GM12878 (cell line): ENCODE results near the gene TMCC3. TPM values are rescaled to one million over a fixed set of nuclear protein-coding genes. Genes with fewer than 3 reads are reported as not detected.

Source experiments
- ATAC-seq: fragments of 200-7000 bp; cut with Tn5 transposase; 3 replicates; pipeline ENCODE4 v1.9.1; 2020; ENCODE audit warnings: mild to moderate bottlenecking, moderate library complexity
- BruUV-seq: library from RNA; stranded (reverse); fragments of 400-500 nt; replicated peaks from 2 replicates; lab custom pipeline; 2021; lab: Mats Ljungman, UMichigan
- CTCF ChIA-PET: fragments of 300-600 bp; sonication (Branson Sonifier 250); formaldehyde crosslinking; extraction: SDS; loops from one replicate; lab custom pipeline; 2021; ENCODE audit warnings: inconsistent platforms; lab: Yijun Ruan, JAX
- POLR2A ChIA-PET: fragments of 350-600 bp; formaldehyde crosslinking; extraction: SDS; loops from one replicate; lab custom pipeline; 2021; ENCODE audit warnings: inconsistent platforms; lab: Charles Lee
- RAD21 ChIA-PET: fragments of 300-600 bp; sonication (Branson Sonifier 250); formaldehyde crosslinking; loops from one replicate; lab custom pipeline; 2023; ENCODE audit warnings: antibody characterized with exemption; ENCODE audit not compliant: unreplicated experiment; lab: Charles Lee
- SMC1A ChIA-PET: fragments of 300-600 bp; sonication (Branson Sonifier 250); formaldehyde crosslinking; loops from one replicate; lab custom pipeline; 2023; ENCODE audit not compliant: unreplicated experiment, uncharacterized antibody; lab: Charles Lee
- DNase-seq: peaks from one replicate; pipeline ENCODE4 v3.0.0-alpha.2; 2011; ENCODE audit warnings: low read depth, low spot score
- FAIRE-seq: peaks from 3 replicates; lab custom pipeline; 2011; peaks lifted over from hg19 to GRCh38; lab: Jason Lieb, UNC
- H2AFZ ChIP-seq: 2 replicates; pipeline ENCODE4 v1.6.0; 2011; ENCODE audit warnings: low read depth, low read length, control low read depth; ENCODE audit not compliant: control insufficient read depth
- H3K27ac ChIP-seq: 2 replicates; pipeline ENCODE4 v1.5.1; 2011; ENCODE audit warnings: control low read depth; ENCODE audit not compliant: control insufficient read depth, insufficient read depth
- H3K27me3 ChIP-seq, 2 experiments: replicated peaks in 1 of 2; 2 replicates each; pipeline versions ENCODE4 v1.6.0 to v1.6.1; 2011; ENCODE audit warnings: low read length in 1 of 2; ENCODE audit not compliant: control insufficient read depth in 2 of 2, insufficient read depth in 2 of 2
- H3K36me3 ChIP-seq, 2 experiments: 2 replicates each; pipeline ENCODE4 v1.5.1; 2011; ENCODE audit warnings: low read length in 1 of 2; ENCODE audit not compliant: control insufficient read depth in 2 of 2, insufficient read depth in 2 of 2
- H3K4me1 ChIP-seq: 2 replicates; pipeline ENCODE4 v1.6.1; 2011; ENCODE audit warnings: mild to moderate bottlenecking, low read length, moderate library complexity, mixed read lengths; ENCODE audit not compliant: control insufficient read depth, insufficient read depth
- H3K4me2 ChIP-seq: 2 replicates; pipeline ENCODE4 v1.6.0; 2011; ENCODE audit warnings: control low read depth; ENCODE audit not compliant: control insufficient read depth, insufficient read depth
- H3K4me3 ChIP-seq: fragments of 200-600 bp; sonication (generic); 2 replicates; pipeline ENCODE4 v1.5.1; 2016
- H3K79me2 ChIP-seq: 2 replicates; pipeline ENCODE4 v1.6.0; 2011; ENCODE audit warnings: low read length; ENCODE audit not compliant: control insufficient read depth, insufficient read depth
- H3K9ac ChIP-seq: 2 replicates; pipeline ENCODE4 v1.8.0; 2011; ENCODE audit warnings: low read length, control low read depth, mixed read lengths; ENCODE audit not compliant: control insufficient read depth, insufficient read depth
- H3K9me3 ChIP-seq: replicated peaks from 3 replicates; pipeline ENCODE4 v1.5.1; 2011; ENCODE audit warnings: mild to moderate bottlenecking, low read length; ENCODE audit not compliant: control insufficient read depth, insufficient read depth
- H4K20me1 ChIP-seq: 2 replicates; pipeline ENCODE4 v1.6.0; 2011; ENCODE audit not compliant: control insufficient read depth, insufficient read depth
- DPF2 ChIP-seq: fragments of 450-650 bp; IDR thresholded peaks from 2 replicates; pipeline ENCODE4 v1.6.1; 2017; ENCODE audit warnings: mild to moderate bottlenecking
- E2F4 ChIP-seq: IDR thresholded peaks from 2 replicates; pipeline ENCODE4 v1.6.1; 2012; ENCODE audit warnings: low read depth, low read length, improper control_type of control experiment
- E4F1 ChIP-seq: fragments of 450-650 bp; IDR thresholded peaks from 2 replicates; pipeline ENCODE4 v1.6.1; 2018; ENCODE audit warnings: borderline replicate concordance, mild to moderate bottlenecking; ENCODE audit not compliant: partially characterized antibody
- ETV6 ChIP-seq, 2 experiments: fragments of 450-650 bp in 1 of 2; IDR thresholded peaks in 1 of 2; conservative IDR thresholded peaks in 1 of 2; 2 replicates each; pipeline ENCODE4 v1.6.1; 2014; ENCODE audit warnings: antibody characterized with exemption in 1 of 2, borderline replicate concordance in 1 of 2, low read depth in 1 of 2, mild to moderate bottlenecking in 1 of 2, moderate library complexity in 1 of 2
- HCFC1 ChIP-seq: fragments of 150-350 bp; IDR thresholded peaks from 2 replicates; pipeline ENCODE4 v1.6.1; 2014; ENCODE audit warnings: low read length
- JUNB ChIP-seq: IDR thresholded peaks from 2 replicates; pipeline ENCODE4 v1.6.1; 2016; ENCODE audit warnings: antibody characterized with exemption, mild to moderate bottlenecking
- NFXL1 ChIP-seq: fragments of 450-650 bp; IDR thresholded peaks from 2 replicates; pipeline ENCODE4 v1.6.1; 2017; ENCODE audit warnings: antibody characterized with exemption, mild to moderate bottlenecking, borderline replicate concordance
- NRF1 ChIP-seq: conservative IDR thresholded peaks from 2 replicates; pipeline ENCODE4 v1.6.1; 2011; ENCODE audit warnings: mild to moderate bottlenecking, low read depth, low read length, improper control_type of control experiment
- POLR2AphosphoS2 ChIP-seq: IDR thresholded peaks from 2 replicates; pipeline ENCODE4 v1.6.1; 2011; ENCODE audit warnings: low read depth, mild to moderate bottlenecking, low read length, improper control_type of control experiment, moderate library complexity
- RBBP5 ChIP-seq: fragments of 200-600 bp; sonication (generic); conservative IDR thresholded peaks from 2 replicates; pipeline ENCODE4 v1.6.1; 2016
- RUNX3 ChIP-seq: IDR thresholded peaks from 2 replicates; pipeline ENCODE4 v1.6.1; 2012; ENCODE audit warnings: low read length, inconsistent platforms
- SP1 ChIP-seq: IDR thresholded peaks from one replicate; pipeline ENCODE4 v1.6.1; 2011; ENCODE audit warnings: low read depth, low read length
- SPI1 ChIP-seq: IDR thresholded peaks from 2 replicates; pipeline ENCODE4 v1.6.1; 2011; ENCODE audit warnings: low read depth, mild to moderate bottlenecking, low read length, moderate library complexity, borderline replicate concordance; ENCODE audit not compliant: insufficient read depth
- SREBF1 ChIP-seq: IDR thresholded peaks from 2 replicates; pipeline ENCODE4 v1.6.1; 2012; ENCODE audit warnings: mild to moderate bottlenecking, low read length
- YBX1 ChIP-seq: fragments of 450-650 bp; IDR thresholded peaks from 2 replicates; pipeline ENCODE4 v1.6.1; 2016; ENCODE audit warnings: antibody characterized with exemption
- YY1 ChIP-seq: IDR thresholded peaks from 2 replicates; pipeline ENCODE4 v1.6.1; 2011; ENCODE audit warnings: low read depth, mild to moderate bottlenecking, low read length
- ZBED1 ChIP-seq: IDR thresholded peaks from 2 replicates; pipeline ENCODE4 v1.6.1; 2016; ENCODE audit warnings: borderline replicate concordance
- ZNF24 ChIP-seq: fragments of 450-650 bp; IDR thresholded peaks from 2 replicates; pipeline ENCODE4 v1.6.1; 2017; ENCODE audit warnings: antibody characterized with exemption, mild to moderate bottlenecking
- WGBS: methylation state at CpG from one replicate; pipeline ENCODE4 v1.1.6; 2016; ENCODE audit warnings: low lambda C conversion rate; ENCODE audit not compliant: insufficient replicate concordance, insufficient coverage; ENCODE audit errors: missing lambda C conversion rate; 5-methylcytosine and 5-hydroxymethylcytosine counted together
- in situ Hi-C: fragments of 300-500 bp; cut with MboI; formaldehyde crosslinking; loops from 9 replicates; pipeline ENCODE4 v1.14.3; 2018; ENCODE audit warnings: mixed read lengths
- intact Hi-C: fragments of 100-400 bp; cut with micrococcal nuclease; formaldehyde crosslinking; loops from one replicate; pipeline ENCODE4 v1.14.2; 2022; ENCODE audit not compliant: unreplicated experiment
- polyA plus RNA-seq, 11 experiments: library from polyadenylated mRNA; depleted of rRNA in 4 of 11; unstranded in 6 of 11; stranded (reverse) in 5 of 11; fragments of >200 nt; fragmentation: Nextera tagmentation in 4 of 11; fragmentation: Illumina TruSeq in 1 of 11; extraction: Ambion mirVana in 4 of 11; extraction: Trizol in 1 of 11; gene quantifications; 1 replicate in 1 of 11; 2 replicates in 10 of 11; pipeline versions ENCODE4 v1.2.1 to v1.2.3, GENCODE V29; 2011 to 2016; ENCODE audit warnings: inconsistent platforms in 2 of 11, missing spikeins in 2 of 11, low read depth in 1 of 11
- total RNA-seq, 4 experiments: library from RNA; depleted of rRNA in 3 of 4; stranded (reverse); fragments of >200 nt in 3 of 4; fragmentation: Illumina TruSeq in 1 of 4; extraction: Trizol in 1 of 4; gene quantifications; 2 replicates each; pipeline versions ENCODE4 v1.2.1 to v1.2.3, GENCODE V29; 2013 to 2021
- TF ChIP-seq, protein P1 (sequence below): IDR thresholded peaks from 2 replicates; pipeline ENCODE4 v1.6.1; 2011; ENCODE audit warnings: borderline replicate concordance, low read depth, mild to moderate bottlenecking, moderate library complexity, low read length; ENCODE audit not compliant: insufficient read depth, poor library complexity, severe bottlenecking

Gene TMCC3
- total and polyA plus RNA-seq, 10 of the 15 experiments (the other 5 are each of a cell fraction or from before 2014, with no cell fraction given): 5.8 to 29.8 (median 12.6) TPM

DNA sequence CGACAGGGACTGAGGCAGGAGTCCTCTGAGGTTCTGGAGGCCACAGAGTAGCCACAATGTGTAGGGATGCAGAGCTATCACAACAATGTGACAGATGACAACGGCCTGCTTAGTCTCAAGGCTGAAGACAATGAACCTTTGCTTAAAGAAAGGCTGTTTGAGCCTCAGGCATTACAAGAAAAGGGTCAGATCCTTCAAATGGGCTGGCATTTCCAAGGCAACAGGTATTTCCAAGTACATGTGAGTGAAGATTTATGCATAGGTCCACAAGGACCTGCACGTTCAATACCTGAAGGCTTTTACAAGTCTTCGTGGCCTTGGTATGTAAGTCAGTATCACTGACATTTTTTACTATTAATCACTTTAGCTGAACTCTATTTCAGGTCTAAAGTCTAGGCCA, 62.0 kb downstream of the TMCC3 start:
- Histone ChIP-seq H3K4me3 (no peak overlapping the region), H3K4me1 (no peaks in the 10 kb centered on the region), H3K79me2 (no peaks in the 10 kb centered on the region), H3K4me2 (no peak overlapping the region), H4K20me1 (no peaks in the 10 kb centered on the region), H3K9ac (no peak overlapping the region), H3K27me3 (no peaks in the 10 kb centered on the region), H3K27ac (no peak overlapping the region), H2AFZ (no peak overlapping the region), H3K9me3 (no peaks in the 10 kb centered on the region), H3K36me3 (peaks cover 0 to 4% of the 10 kb centered on the region in 2 experiments; a peak in 1 of 4 replicates)
- BruUV-seq: no TSS peak
- DNase-seq (no peak), ATAC-seq (no peak), FAIRE-seq (no peak)
- in situ Hi-C loops: no loop called here
- RAD21 ChIA-PET: no interaction called here
- WGBS: 79% methylated on average over 4 of the region's 4 CpGs
- POLR2A ChIA-PET: interaction anchor here (1.2 kb wide), 1 partner anchor 17 kb away, joined by 5 read pairs; no protein-coding TSS in a partner anchor
- CTCF ChIA-PET: no interaction called here
- SMC1A ChIA-PET: interaction anchor here (0.9 kb wide), 2 partner anchors 11 to 135 kb away, joined by 3 read pairs; no protein-coding TSS in a partner anchor
- TF ChIP-seq DPF2: no peak
- TF ChIP-seq ETV6 (conservative IDR thresholded peaks at IDR 0.05 in 1 of 2, IDR thresholded peaks at IDR 0.05 in 1 of 2; ENCODE audit: borderline replicate concordance in 1 of 2, low read depth in 1 of 2): no peak
- TF ChIP-seq NRF1: no peak
- TF ChIP-seq SPI1: no peak
- TF ChIP-seq, protein P1, sequence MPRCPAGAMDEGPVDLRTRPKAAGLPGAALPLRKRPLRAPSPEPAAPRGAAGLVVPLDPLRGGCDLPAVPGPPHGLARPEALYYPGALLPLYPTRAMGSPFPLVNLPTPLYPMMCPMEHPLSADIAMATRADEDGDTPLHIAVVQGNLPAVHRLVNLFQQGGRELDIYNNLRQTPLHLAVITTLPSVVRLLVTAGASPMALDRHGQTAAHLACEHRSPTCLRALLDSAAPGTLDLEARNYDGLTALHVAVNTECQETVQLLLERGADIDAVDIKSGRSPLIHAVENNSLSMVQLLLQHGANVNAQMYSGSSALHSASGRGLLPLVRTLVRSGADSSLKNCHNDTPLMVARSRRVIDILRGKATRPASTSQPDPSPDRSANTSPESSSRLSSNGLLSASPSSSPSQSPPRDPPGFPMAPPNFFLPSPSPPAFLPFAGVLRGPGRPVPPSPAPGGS: no peak
- TF ChIP-seq ZNF24: no peak
- no peak for TF ChIP-seq YBX1
- TF ChIP-seq SREBF1: no peak
- no peak for TF ChIP-seq JUNB
- TF ChIP-seq NFXL1: no peak
- no peak for TF ChIP-seq HCFC1
- no peak for TF ChIP-seq SP1
- no peak for TF ChIP-seq RBBP5
- TF ChIP-seq YY1: no peak
- TF ChIP-seq E2F4: no peak
- TF ChIP-seq RUNX3: no peak
- no peak for TF ChIP-seq ZBED1
- TF ChIP-seq POLR2AphosphoS2: no peak
- TF ChIP-seq E4F1: no peak
- intact Hi-C loops: no loop called here
